ENCODE results near the gene PGP. TPM values are rescaled to one million over a fixed set of nuclear protein-coding genes. Genes with fewer than 3 reads are reported as not detected.

Gene PGP
- total RNA-seq, 1 experiment from 2014 or later: 38.3 TPM

DNA sequence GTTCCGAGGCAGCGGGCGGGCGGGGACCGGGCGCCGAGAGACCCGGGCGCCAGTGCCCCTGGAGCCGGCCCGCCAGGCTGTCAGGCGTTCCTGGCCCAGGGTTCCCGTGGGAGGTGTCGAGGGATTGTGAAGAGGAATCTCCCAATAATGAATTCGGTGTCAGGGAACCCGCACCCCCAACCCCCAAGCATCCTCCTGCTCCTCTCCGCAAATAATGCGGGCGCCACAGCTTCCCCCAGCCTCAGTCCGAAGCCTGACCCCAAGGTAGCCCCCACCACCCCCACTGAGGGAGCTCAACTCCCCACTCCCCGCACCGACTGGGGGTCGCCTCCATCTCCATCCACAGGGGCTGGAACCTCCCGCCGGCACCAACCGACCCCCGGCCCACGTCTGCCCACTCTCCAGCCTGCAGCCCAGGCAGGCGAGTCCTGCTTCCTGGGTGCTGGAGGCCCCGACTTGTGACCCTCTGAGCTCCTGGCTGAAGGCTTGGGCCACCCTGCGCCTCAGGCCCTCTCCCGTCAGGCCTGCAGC is 17.6 kb downstream of the PGP start:
- H2AK5ac ChIP-seq (ENCODE audit: insufficient read length, low read length): no peak overlapping the region
- H2BK12ac ChIP-seq (ENCODE audit: insufficient read length, low read depth, low read length): no peak overlapping the region
- H2BK15ac ChIP-seq (ENCODE audit: low read depth, low read length): no peak overlapping the region
- no peak overlapping the region for H3K23ac ChIP-seq (ENCODE audit: insufficient read length, low read depth, low read length)
- H2BK5ac ChIP-seq (ENCODE audit: insufficient read length, low read length): no peak overlapping the region
- DNase-seq: no peak
- Mint-ChIP-seq H3K4me3 (peak overlapping the region; percentile 54 to 73), H3K36me3 (ENCODE audit: insufficient read depth in 1 of 3, low read depth in 3 of 3) (no peaks in the 10 kb centered on the region), H3K27me3 (ENCODE audit: low read depth) (peaks cover 53% of the 10 kb centered on the region), H3K9me3 (no peaks in the 10 kb centered on the region), H3K27ac (no peak overlapping the region), H3K4me1 (peaks cover 4% of the 10 kb centered on the region in 2 experiments; a peak in 1 of 4 replicates)
- no peak overlapping the region for H3K56ac ChIP-seq (ENCODE audit: insufficient read length, low read depth, low read length)
- no peak overlapping the region for H4K5ac ChIP-seq (ENCODE audit: insufficient read length, low read depth, low read length)
- H3K27ac ChIP-seq (ENCODE audit: insufficient read length, low read depth, low read length): no peak overlapping the region
- TF ChIP-seq, protein P1, sequence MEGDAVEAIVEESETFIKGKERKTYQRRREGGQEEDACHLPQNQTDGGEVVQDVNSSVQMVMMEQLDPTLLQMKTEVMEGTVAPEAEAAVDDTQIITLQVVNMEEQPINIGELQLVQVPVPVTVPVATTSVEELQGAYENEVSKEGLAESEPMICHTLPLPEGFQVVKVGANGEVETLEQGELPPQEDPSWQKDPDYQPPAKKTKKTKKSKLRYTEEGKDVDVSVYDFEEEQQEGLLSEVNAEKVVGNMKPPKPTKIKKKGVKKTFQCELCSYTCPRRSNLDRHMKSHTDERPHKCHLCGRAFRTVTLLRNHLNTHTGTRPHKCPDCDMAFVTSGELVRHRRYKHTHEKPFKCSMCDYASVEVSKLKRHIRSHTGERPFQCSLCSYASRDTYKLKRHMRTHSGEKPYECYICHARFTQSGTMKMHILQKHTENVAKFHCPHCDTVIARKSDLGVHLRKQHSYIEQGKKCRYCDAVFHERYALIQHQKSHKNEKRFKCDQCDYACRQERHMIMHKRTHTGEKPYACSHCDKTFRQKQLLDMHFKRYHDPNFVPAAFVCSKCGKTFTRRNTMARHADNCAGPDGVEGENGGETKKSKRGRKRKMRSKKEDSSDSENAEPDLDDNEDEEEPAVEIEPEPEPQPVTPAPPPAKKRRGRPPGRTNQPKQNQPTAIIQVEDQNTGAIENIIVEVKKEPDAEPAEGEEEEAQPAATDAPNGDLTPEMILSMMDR (conservative IDR thresholded peaks at IDR 0.05): no peak
- H4K8ac ChIP-seq (replicated peaks; ENCODE audit: insufficient read length, low read depth, low read length): no peak overlapping the region
- WGBS (ENCODE audit: extremely low coverage, insufficient read length, low lambda C conversion rate): no CpG with 5 or more reads among the region's 32 CpGs
- no peaks in the 10 kb centered on the region for H3K79me2 ChIP-seq (ENCODE audit: insufficient read depth, low read length)
- no peaks in the 10 kb centered on the region for H4K20me1 ChIP-seq (ENCODE audit: control insufficient read depth, insufficient read depth, insufficient read length)
- H3K4ac ChIP-seq (ENCODE audit: low read depth, low read length): no peak overlapping the region
- no peak overlapping the region for H4K91ac ChIP-seq (ENCODE audit: insufficient read length, low read depth, low read length)
- peak overlapping the region; percentile 17 for H3K4me2 ChIP-seq (ENCODE audit: insufficient read depth, insufficient read length, low read length)
- no peak overlapping the region for H3K9ac ChIP-seq (ENCODE audit: extremely low read depth, insufficient read length, low read length)
- no peak overlapping the region for H3K14ac ChIP-seq (ENCODE audit: insufficient read depth, low read length)
- H3K18ac ChIP-seq (ENCODE audit: insufficient read length, low read depth, low read length): no peak overlapping the region
- H3K27me3 ChIP-seq (ENCODE audit: insufficient read depth, low read length): peaks cover 8% of the 10 kb centered on the region; the same call in 1 of the 2 replicates
- H3K9me3 ChIP-seq (ENCODE audit: control insufficient read depth, low read depth, low read length): no peaks in the 10 kb centered on the region
- H3K4me1 ChIP-seq (ENCODE audit: insufficient read depth, low read length): no peaks in the 10 kb centered on the region
- H2BK20ac ChIP-seq (ENCODE audit: low read depth, low read length, poor library complexity, severe bottlenecking): no peak overlapping the region
- peaks cover 7% of the 10 kb centered on the region for H3K23me2 ChIP-seq (ENCODE audit: insufficient read length, low read depth, low read length, poor library complexity, severe bottlenecking)
- no peak overlapping the region for H3T11ph ChIP-seq (ENCODE audit: low read length)
- no peaks in the 10 kb centered on the region for H3K79me1 ChIP-seq (ENCODE audit: insufficient read depth, low read depth, low read length, poor library complexity, severe bottlenecking)
- H2BK120ac ChIP-seq (ENCODE audit: low read depth, low read length, poor library complexity, severe bottlenecking): no peak overlapping the region
- H2AFZ ChIP-seq (ENCODE audit: low read length): no peak overlapping the region

Data from H9 (cell line).